ENCODE results near the gene NF2.

The NF2 gene

GRCh38 chr22:29673361-29674066 is 70.1 kb downstream of the NF2 start:
- no peak for DNase-seq

GRCh38 chr22:29674121-29674520 is 70.7 kb downstream of the NF2 start:
- DNase-seq, result no peak

DNA sequence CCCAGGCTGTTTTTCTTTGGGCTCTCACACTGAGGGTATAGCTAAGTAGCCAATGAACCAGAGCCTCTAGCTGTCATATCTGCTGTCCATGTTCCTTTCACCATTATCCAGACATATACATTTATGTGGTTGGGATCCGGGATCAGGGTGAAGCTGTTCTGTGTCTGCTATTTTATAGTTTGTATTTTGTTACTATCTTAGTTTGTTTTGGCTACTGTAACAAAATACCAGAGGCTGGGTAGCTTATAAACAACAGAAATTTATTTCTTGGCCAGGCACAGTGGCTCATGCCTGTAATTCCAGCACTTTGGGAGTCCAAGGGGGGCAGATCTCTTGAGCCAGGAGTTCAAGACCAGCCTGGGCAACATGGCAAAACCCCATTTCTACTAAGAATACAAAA is 75.9 kb downstream of the NF2 start:
- DNase-seq, result no peak

DNA sequence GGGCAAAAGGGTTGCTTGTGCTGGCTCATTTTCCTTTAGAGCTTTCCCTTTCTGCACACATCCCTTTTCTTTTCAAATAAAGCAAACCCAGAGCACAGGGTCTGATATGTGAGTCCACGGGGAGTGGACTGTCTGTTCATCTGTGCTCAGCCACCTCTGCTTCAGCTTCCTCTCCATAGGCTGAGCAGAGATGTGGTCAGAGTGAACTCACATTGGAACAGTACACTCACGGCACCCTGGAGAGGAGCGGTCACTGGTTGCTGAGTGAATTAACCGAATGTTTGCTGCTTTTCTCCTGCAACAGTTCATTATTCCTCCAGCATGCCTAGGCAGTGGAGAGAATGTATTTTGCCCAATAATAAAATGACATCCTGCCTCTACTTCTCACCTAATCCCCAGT is 80.1 kb downstream of the NF2 start:
- no peak for DNase-seq

DNA sequence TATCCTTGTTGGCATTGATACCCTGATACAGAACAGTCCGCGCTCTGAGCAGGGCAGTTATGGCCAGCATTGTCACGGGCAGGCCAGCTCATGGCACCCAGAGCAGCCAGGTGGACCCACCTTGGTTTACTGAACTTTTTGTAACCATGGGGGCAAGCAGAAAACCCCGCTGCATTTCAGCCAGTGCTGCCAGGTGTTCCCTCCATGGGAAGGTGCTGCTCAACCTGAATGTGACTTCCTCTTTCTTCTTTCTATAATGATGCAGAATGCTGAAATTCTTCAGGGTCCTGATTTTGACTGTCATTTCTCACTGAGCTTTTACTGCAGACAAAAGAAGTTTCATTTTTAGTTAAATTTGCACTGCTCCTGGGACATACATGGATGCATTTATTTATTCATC is 80.8 kb downstream of the NF2 start:
- DNase-seq, result no peak

- DNase-seq, result no peak
These were observed 85.9 kb downstream of the NF2 start for GRCh38 chr22:29689206-29689879.

- DNase-seq, result peak; percentile 33
These were observed 86.4 kb downstream of the NF2 start for GRCh38 chr22:29689880-29690213.

GRCh38 chr22:29690476-29690875 is 87.0 kb downstream of the NF2 start:
- no peak for DNase-seq

- DNase-seq, result no peak
These were observed 88.3 kb downstream of the NF2 start for GRCh38 chr22:29691636-29692326.

DNA sequence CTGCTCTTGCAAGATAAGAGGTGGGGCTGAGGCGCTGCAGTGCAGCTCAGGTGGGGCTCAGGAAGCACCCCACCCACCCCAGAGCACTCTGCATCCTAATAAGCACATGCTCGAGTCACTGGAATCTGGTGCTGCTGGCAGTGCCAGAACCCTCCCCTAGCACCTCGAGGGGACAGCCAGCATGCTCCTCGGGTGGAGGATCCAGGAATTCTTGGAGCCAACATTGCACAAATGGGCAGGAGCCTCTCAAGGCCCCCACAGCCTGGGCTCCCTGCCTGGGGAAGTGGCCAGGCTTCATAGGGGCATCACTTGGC is 88.9 kb downstream of the NF2 start:
- no peak for DNase-seq

GRCh38 chr22:29693161-29693560 is 89.7 kb downstream of the NF2 start:
- no peak for DNase-seq

DNA sequence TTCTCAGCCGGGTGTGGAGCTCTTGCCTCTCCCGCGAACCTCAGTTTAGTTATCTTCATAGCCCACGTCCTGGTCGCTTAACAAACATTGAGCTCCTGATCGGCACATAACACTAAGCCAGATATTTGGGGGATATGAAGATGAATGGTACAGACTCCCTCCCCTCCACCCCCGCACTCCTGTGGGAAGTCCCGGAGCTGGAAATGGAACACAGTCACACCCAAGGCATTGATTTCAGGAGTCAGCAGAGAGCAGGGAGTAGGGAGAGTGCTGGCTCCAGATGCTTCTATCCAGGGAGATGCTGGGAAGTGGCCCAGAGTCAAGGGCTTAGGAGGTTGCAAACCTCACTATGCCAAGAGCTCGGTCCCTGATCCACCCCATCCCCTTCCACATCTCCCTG is 90.2 kb downstream of the NF2 start:
- DNase-seq, result no peak

DNA sequence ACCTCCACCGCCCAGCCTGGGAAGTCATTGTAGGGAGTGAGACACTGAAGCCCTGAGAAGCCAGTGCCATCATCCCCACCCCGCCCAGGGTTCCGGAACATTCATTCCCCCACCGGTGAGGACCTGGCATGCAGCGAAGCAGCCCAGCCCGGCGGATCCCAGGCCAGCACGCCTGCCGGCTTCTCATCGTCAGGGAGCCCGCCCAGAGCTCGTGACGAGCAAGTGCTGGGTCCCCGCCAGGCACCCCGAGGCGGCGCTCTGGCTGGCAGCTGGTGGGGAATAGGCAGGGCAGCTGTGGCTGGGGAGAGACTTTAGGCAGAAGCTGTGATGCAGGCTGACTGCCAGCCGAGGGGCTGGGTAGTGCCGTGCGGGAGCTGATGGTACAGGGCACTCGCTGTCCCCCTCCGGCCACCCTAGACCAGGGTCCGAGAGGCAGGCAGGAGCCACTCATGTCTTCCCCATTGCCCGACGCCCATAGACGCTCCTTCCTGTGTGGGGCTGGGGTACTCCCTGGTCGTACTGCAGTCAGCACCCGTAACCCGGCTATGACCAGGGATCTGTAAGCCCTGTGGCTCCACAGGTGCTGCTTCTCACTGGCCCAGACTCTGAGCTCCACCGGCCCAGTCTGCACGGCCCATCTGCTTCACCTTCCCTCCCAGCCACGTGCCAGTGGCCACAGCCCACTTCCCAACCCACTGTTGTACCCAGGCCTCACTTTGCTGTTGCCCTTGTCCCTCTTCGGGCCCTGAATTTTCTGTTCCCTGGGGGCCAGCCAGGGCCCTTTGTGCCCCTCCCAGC is 91.9 kb downstream of the NF2 start:
- no peak for DNase-seq

GRCh38 chr22:29697853-29698598 is 94.6 kb downstream of the NF2 start:
- DNase-seq, result no peak

DNA sequence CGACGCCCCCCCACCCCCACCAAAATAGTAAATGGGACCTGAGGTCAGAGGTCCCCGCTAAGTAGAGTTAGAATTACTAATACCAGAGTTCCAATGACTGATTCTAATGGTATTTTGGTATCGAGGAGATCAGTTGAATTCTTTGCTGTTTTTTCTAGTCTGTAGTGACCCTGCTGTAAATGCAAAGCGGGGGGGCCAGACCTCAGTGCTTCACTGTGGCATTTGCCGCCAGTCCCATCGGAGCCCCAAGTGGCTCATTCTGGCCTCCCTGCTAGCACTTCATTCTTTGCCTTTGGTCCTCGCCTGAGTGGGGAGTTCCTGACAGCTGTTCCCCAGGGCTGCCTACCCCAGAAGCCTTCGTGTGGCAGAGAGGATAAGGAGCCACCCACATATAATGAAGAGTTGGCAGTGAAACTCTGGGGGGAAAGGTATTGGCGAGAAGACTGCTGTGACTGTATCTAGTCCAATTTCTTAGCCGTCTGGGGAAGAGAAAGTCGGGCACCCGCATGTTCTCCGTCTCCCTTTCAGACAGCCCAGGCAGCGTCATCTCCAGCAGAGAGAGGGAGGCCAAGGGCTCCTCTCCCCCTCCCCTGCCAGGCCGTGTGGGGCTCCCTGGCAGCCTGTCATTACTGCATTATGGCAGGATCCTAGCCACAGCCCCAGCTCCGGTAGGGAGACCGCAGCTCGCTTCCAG is 96.9 kb downstream of the NF2 start:
- DNase-seq, result no peak

GRCh38 chr22:29700900-29701154 is 97.4 kb downstream of the NF2 start:
- no peak for DNase-seq

DNA sequence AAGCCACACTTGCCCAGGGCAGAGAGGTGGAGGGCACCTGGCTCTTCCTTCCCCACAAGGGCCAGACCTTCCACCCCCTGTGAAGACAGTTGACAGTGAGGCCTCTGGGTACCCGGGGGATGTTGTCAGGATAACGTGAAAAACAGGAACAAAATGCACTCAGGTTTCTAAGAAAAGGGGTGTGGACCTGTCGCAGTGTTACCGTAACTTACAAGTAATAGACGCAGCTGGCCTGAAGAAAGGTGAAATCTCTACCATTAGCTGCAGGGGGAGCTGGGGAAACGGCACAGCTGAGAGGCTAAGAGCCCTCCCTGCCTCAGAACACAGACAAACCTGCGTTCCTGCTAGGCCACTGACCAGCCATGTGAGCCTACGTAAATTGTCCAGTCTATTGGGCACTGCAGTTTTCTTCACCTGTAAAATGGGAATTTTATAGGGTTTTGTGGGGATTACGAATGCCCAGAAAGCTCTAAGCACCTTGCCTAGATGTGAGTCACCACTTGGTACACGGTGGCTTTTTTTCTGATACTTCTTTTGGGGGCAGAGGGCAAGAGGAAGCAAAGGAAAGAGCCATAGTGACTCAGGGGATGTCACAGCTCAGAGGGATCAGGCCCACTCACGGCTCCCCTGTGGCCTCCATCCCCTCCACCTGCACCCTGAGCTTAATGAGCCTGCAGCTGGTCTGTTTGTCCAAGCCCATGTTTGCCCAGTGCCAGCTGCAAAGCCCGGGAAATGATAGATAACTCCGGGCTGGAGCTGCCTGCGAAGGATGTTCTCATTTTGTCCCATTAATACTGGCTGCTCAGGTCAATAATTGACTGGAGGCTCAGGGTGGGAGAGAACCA is 97.9 kb downstream of the NF2 start:
- DNase-seq, result no peak

DNA sequence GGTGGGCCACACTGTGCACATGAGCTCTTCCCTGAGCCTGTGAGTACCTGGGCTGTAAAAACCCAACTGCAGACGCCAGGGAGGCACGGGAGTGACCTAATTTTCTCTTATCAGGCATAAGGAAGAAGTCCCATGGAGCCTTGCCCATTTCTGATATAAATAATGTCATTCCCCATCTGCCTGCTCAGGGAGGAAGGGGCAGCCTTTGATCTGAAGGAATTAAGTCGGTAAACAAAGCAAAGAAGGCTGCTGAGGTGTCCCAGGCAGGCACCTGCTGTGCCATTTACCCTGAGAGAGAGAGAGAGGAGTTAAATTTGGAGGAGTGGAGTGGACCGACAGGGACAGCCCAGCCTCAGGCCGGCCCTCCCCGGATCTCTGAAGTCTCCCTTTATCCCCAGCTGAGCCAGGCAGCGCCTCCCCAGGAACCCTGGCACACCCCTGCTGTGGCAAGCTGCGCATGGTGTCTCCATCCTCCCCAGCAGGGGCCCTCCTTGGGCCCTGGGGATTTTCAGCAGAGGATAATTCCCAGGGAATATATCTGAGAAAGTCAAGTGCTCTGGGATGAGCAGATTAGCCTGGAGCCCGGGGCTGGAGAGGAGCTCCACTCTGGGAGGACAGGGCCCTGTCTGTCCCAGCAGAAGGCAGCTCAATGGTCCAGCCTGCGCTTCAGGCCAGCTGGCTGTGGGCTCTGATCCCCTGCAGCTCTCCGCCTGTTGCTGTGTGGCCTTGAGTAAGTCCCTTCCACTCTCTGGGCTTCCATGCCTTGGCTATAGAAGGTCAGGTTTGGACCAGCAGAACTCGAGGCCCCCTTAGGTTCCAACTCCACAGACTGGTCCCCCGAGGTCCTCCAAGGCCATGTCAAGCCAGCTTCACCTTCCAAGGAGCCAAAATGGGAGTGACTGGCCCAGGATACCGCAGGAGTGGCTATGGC is 98.8 kb downstream of the NF2 start:
- no peak for DNase-seq

DNA sequence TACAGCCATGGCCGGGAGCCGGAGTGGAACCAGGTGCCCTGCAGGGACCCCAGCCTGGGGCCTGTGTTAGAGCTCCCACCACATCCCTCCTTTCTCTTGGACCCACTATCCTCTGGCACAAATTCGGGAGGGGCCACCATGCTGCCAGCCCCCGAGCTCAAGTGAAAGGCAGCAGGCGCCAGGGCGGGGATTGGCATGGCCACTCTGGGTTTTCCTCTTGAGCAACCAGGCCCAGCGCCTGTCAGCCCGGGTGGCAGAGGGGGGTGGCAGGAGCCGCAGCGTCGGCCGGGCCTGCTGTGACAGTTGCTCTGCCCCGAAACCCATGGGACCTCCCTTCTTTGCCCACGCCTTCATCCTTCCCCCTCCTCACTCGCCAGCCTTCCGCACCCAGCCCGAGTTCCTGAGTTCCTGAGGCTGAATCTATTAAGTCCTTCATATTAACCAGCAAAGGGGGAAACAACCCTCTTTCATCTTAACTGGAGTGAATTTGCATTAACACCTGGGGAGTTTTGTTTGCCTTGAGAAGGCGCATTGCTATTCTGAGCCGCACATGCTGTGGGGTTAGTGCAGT is 99.6 kb downstream of the NF2 start:
- no peak for DNase-seq

DNA sequence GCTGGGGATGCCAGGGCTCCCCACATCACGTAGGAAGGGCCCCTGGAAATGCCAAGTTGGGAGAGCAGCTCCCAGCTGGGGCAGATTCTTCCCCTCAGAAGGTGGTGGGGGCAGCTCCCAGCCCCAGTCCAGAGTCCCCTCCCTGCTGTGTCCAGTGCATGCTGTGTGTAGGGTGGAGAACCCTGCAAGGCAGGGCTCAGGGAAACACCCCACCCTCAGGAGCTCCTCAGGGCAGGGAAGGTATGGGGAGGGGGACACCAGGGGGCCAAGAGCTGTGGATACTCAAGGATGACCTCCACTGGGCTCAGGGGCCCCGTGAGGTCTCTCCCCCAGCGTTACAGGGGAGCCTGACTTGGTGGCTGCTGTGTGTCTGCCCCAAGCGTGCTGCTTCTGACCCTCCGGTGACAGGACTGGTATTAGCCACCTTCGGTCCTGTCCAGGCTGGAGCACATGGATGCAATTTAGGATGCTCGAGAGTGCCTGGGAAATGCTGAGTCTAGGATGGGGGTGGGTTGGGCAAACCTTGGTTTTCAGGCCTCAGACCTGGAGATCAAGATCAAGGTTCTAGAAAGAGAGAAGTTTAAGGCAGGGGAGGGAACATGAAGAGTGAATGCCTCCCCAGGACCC is 100.2 kb downstream of the NF2 start:
- DNase-seq, result no peak

Data from RPMI8226 (cell line).